BE2C (cell line): ENCODE measurements around the gene OLIG2.

Experiments used
- DNase-seq: peaks from one replicate; pipeline ENCODE4 v3.0.0-alpha.2; 2020
- H3K27me3 ChIP-seq: fragments of 250-450 bp; sonication (Bioruptor Pico); 2 replicates; pipeline ENCODE4 v1.5.1; 2020; ENCODE audit warnings: mild to moderate bottlenecking
- H3K36me3 ChIP-seq: fragments of 250-450 bp; sonication (Bioruptor Pico); 2 replicates; pipeline ENCODE4 v1.5.1; 2020; ENCODE audit warnings: mild to moderate bottlenecking
- H3K4me1 ChIP-seq: fragments of 250-450 bp; sonication (Bioruptor Pico); 2 replicates; pipeline ENCODE4 v1.5.1; 2020
- H3K4me3 ChIP-seq: 2 replicates; pipeline ENCODE4 v1.5.1; 2011; ENCODE audit warnings: low read depth, low read length
- H3K9me3 ChIP-seq: fragments of 250-450 bp; sonication (Bioruptor Pico); 2 replicates; pipeline ENCODE4 v1.5.1; 2020
- TF ChIP-seq, protein P1 (sequence below): IDR thresholded peaks from 2 replicates; pipeline ENCODE4 v1.5.1; 2012; ENCODE audit warnings: mild to moderate bottlenecking, low read depth, low read length

The OLIG2 gene

DNA sequence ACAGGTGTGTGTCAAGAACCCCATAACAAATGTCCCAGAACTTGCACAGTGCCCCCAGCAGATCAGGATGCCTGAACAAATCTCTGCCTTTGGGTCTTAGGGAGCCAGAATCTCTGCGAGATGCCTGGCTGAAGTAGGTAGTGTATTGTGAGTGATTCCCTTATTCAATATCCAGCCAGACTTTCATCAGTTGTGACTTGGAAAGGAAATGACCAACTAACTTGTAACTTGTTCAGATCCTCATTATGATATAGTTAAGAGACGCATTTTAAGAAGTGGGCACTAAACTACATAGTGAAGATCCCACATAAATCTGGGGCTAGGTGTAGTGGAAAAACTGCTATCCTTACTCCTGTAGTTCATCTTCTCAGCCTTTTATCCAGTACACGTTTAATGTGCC lies 11.8 kb downstream of the OLIG2 start:
- DNase-seq = no peak
- no peak overlapping the region for H3K4me3 ChIP-seq

DNA sequence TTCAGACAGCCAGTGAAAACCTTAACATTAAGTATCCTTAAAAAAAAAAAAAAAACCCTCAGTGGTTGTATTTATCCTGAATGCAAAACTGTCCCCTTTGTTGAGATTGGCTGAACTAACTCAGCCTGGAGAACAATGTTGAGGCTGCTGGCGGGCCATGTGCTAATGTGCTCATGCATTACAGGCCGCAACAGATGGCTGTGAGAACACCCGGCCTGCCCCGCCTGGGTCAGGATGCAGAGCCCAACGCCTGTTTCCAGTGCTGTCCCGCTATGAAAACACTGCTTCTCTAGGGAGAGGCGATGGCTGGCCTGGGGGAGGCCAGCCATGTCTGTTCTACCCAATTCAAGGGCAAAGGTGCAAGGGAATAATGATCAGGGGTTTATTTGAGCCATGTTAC lies 13.8 kb downstream of the OLIG2 start:
- Histone ChIP-seq H3K9me3 (no peaks in the 10 kb centered on the region), H3K27me3 (peaks cover 31% of the 10 kb centered on the region), H3K4me3 (no peak overlapping the region), H3K36me3 (no peaks in the 10 kb centered on the region), H3K4me1 (no peaks in the 10 kb centered on the region)
- TF ChIP-seq, protein P1, sequence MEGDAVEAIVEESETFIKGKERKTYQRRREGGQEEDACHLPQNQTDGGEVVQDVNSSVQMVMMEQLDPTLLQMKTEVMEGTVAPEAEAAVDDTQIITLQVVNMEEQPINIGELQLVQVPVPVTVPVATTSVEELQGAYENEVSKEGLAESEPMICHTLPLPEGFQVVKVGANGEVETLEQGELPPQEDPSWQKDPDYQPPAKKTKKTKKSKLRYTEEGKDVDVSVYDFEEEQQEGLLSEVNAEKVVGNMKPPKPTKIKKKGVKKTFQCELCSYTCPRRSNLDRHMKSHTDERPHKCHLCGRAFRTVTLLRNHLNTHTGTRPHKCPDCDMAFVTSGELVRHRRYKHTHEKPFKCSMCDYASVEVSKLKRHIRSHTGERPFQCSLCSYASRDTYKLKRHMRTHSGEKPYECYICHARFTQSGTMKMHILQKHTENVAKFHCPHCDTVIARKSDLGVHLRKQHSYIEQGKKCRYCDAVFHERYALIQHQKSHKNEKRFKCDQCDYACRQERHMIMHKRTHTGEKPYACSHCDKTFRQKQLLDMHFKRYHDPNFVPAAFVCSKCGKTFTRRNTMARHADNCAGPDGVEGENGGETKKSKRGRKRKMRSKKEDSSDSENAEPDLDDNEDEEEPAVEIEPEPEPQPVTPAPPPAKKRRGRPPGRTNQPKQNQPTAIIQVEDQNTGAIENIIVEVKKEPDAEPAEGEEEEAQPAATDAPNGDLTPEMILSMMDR = no peak
- DNase-seq = no peak

More for the DNA sequence above, 11.8 kb downstream of the OLIG2 start:
- no peaks in the 10 kb centered on the region for H3K4me1 ChIP-seq
- H3K9me3 ChIP-seq = no peaks in the 10 kb centered on the region
- no peaks in the 10 kb centered on the region for H3K36me3 ChIP-seq
- TF ChIP-seq, protein P1 = no peak
- H3K27me3 ChIP-seq = peaks cover 50% of the 10 kb centered on the region

DNA sequence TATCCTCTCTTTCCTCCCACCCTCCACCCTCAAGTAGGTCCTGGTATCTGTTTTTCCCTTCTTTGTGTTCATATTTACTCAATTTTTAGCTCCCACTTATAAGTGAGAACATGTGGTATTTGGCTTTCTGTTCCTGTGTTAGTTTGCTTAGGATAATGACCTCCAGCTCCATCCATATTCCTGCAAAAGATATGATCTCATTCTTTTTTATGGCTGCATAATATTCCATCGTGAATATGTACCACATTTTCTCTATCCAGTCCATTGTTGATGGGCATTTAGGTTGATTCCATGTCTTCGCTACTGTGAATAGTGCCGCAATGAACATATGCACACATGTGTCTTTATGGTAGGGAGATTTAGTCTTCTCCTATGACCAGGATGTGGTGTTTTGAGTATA lies 14.5 kb downstream of the OLIG2 start:
- no peaks in the 10 kb centered on the region for H3K36me3 ChIP-seq
- H3K27me3 ChIP-seq = peaks cover 26% of the 10 kb centered on the region
- H3K4me3 ChIP-seq = no peak overlapping the region

DNA sequence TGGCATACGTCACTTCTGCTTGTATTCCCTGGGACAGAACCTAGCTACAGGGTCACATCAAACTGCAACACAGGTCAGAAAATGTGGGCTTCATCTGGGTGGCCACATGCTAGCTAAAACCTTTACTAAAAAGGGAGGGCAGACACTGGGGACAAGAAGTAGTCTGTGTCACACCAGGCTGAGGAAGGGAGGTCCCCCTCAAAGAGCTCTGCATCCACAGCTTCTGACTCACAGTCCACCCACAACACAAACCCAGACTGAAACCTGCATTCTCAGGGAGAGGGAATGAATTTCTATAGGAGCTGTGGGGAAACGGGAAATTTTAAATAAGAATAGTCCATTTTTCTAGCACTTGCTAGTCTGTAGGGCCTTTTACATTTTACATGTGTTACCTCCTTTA lies 16.2 kb downstream of the OLIG2 start:
- Histone ChIP-seq H3K4me3 (no peak overlapping the region), H3K36me3 (no peaks in the 10 kb centered on the region), H3K4me1 (no peaks in the 10 kb centered on the region), H3K9me3 (no peaks in the 10 kb centered on the region), H3K27me3 (peaks cover 19% of the 10 kb centered on the region)
- TF ChIP-seq, protein P1 = no peak
- DNase-seq = no peak

More for the DNA sequence above, 14.5 kb downstream of the OLIG2 start:
- H3K4me1 ChIP-seq = no peaks in the 10 kb centered on the region
- H3K9me3 ChIP-seq = no peaks in the 10 kb centered on the region
- TF ChIP-seq, protein P1 = no peak
- no peak for DNase-seq

DNA sequence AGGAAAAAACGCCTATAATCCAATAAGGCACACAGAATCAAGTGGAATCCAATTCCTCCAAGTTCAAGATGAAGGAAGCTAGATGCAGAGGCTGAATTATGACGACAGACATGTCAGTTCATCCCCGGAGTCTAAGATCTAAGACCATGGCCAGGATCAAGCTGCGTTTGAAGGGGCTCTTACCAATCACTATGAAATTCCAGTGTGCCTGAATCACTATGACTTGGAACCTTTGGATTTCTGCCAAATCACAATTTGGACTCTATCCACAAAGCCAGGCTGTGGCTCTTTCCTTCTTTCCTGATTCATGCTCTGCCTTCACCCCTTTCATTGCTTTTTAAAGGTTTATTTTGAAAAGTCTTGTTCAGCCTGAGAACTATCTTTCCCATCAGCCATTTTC lies 17.1 kb downstream of the OLIG2 start:
- no peaks in the 10 kb centered on the region for H3K9me3 ChIP-seq
- H3K27me3 ChIP-seq = peaks cover 21% of the 10 kb centered on the region
- H3K36me3 ChIP-seq = no peaks in the 10 kb centered on the region
- TF ChIP-seq, protein P1 = no peak
- H3K4me3 ChIP-seq = no peak overlapping the region
- no peaks in the 10 kb centered on the region for H3K4me1 ChIP-seq
- no peak for DNase-seq

DNA sequence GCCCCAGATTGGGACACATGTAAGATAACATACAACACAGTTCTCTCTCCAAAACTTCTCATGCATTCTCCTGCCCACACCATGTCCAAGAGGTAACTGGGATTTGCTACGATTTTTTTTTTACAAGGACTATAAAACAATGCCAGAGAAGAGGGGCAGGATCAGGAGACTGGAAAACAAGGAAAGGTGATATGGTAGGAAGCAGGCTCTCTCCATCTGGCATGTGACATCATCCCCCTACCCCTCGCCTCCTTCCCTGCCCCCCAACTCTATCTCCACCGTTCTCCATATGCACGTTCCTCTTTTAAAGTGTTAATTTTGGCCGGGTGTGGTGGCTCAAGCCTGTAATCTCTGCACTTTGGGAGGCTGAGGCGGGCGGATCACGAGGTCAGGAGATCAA lies 20.7 kb downstream of the OLIG2 start:
- TF ChIP-seq, protein P1 = no peak
- no peaks in the 10 kb centered on the region for H3K36me3 ChIP-seq
- H3K27me3 ChIP-seq = peaks cover 51% of the 10 kb centered on the region

More for the DNA sequence above, 20.7 kb downstream of the OLIG2 start:
- Histone ChIP-seq H3K9me3 (no peaks in the 10 kb centered on the region), H3K4me3 (no peak overlapping the region), H3K4me1 (no peaks in the 10 kb centered on the region)
- no peak for DNase-seq
